ENCODE measurements around the gene SLC32A1.

The SLC32A1 gene

DNA sequence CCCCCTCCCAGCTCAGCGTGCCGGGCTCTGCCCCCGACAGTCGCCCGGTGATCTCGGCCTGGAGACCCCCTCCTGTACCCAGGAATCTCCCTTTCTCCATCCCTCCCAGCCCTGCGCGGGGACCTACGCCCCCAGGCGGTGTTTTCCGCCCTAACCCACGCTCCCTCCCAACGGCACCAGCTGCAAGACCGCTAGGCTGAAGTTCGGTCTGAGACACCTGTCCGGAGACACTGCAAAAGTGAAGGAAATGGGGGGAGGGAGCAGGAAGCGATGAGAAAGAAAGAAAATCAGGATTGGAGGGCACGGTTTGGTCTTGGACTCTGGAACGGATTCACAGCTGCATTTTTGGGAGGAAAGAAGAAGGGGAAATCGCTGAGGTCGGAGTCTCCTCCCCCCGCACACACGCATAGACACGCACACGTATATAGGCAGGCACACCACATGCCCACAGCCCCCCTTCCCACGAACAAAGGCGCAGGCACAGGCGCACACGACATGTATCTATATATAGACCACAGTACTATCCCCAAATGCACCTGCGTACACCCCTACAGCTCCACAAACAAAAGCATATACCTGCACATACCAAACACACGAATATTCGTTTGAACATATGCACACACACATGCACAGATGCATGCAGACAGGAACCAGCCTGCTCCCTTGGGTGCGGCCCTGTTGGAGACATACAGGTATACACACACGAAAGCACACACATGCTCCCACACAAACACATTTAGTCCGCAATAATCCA, 1.0 kb downstream of the SLC32A1 start:
- H3K4me1 ChIP-seq (ENCODE audit: control insufficient read depth, insufficient read depth, low read length): peaks cover 20% of the 10 kb centered on the region
- WGBS (ENCODE audit: insufficient coverage, insufficient read length): no CpG with 5 or more reads among the region's 35 CpGs
- no peak overlapping the region for H3K27ac ChIP-seq (ENCODE audit: low read length)
- peaks cover 95% of the 10 kb centered on the region for H3K27me3 ChIP-seq (ENCODE audit: control insufficient read depth, insufficient read depth, low read length)
- no peaks in the 10 kb centered on the region for H3K9me3 ChIP-seq (ENCODE audit: control insufficient read depth, insufficient read depth, low read length)
- no peak overlapping the region; the same call in 1 of the 2 replicates for H3K4me3 ChIP-seq (ENCODE audit: low read length)
- no peak for DNase-seq (ENCODE audit: low read depth, low spot score)
- H3K36me3 ChIP-seq (ENCODE audit: control insufficient read depth, insufficient read depth, low read length): no peaks in the 10 kb centered on the region

DNA sequence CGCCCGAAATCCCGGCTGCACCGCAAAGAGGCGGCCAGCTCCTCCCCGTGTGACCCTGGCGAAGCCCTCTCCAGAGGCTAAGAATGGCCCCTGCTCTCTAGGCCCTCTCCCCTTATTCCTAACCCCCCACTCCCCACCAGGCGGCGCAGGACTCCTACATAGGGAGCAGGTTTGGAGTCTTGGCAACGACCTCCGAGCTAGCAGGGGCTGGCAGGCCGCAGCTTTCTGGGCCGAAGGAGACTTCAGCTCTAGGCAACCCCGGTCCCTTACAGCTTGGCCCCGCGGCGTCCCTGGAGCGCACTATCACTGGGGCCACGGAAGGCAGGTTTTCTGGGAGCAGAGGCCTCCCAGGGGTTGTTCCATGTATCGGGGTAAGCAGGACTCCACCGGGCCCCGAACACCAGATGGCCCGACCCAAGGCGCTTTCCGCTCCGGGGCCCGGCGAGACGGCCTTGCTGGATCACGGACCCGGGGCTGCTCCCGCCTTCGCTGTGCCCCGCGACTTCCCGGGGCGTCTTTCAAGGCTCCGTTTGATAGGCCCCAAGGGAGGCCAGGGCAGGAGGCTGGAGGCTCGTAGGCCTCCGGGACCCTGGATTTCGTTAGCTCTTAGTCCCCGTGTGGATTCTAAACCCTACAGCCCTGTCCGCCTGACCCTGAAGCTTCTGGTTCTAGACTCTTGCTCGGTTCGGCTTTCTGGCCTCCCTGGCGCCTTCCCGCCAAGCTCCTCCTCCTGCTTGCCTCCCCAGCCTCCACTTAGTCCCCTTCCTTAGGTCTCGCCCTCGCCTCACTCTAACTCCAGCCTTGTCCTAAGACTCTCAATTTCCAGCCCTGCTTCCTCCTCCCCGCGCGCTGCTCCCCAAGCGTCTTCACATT, 1.9 kb downstream of the SLC32A1 start:
- Histone ChIP-seq H3K36me3 (ENCODE audit: control insufficient read depth, insufficient read depth, low read length) (no peaks in the 10 kb centered on the region), H3K9me3 (ENCODE audit: control insufficient read depth, insufficient read depth, low read length) (no peaks in the 10 kb centered on the region), H3K4me1 (ENCODE audit: control insufficient read depth, insufficient read depth, low read length) (peaks cover 20% of the 10 kb centered on the region), H3K27ac (ENCODE audit: low read length) (no peak overlapping the region), H3K27me3 (ENCODE audit: control insufficient read depth, insufficient read depth, low read length) (peaks cover 92% of the 10 kb centered on the region), H3K4me3 (ENCODE audit: low read length) (no peak overlapping the region)
- no peak for DNase-seq (ENCODE audit: low read depth, low spot score)
- no CpG with 5 or more reads among the region's 53 CpGs for WGBS (ENCODE audit: insufficient coverage, insufficient read length)

DNA sequence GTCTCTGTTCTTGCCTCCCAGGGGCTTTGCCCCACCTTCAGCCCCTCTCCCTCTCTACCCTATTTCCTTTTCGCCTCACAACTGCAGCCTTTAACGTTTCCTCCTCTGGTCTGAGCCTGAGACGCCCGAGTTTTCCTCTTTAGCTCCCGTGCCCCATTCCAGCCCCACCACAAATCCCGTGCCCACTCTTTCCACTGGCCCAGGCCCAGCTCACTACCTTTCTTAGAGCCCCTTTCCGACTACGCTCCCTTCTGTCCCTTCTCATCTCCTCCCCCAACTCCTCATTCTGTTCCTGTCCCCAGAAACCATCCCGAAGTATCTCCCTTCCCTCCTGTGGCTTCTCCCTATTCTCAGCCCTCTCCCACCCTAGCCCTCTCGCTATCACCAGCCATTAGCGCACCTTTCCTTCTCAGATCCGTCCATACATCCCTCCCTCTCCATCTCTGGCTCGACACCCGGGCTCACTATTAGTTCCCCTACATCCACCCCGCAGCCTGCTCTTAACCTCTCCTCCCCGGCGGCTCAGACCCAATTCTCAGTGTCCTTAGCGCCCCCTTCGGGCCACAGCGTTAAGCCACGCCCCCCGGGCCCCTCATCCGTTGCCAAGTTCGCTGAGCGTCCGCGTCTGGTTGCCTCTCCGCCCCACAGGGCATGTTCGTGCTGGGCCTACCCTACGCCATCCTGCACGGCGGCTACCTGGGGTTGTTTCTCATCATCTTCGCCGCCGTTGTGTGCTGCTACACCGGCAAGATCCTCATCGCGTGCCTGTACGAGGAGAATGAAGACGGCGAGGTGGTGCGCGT, 2.7 kb downstream of the SLC32A1 start:
- WGBS (ENCODE audit: insufficient coverage, insufficient read length): no CpG with 5 or more reads among the region's 43 CpGs

DNA sequence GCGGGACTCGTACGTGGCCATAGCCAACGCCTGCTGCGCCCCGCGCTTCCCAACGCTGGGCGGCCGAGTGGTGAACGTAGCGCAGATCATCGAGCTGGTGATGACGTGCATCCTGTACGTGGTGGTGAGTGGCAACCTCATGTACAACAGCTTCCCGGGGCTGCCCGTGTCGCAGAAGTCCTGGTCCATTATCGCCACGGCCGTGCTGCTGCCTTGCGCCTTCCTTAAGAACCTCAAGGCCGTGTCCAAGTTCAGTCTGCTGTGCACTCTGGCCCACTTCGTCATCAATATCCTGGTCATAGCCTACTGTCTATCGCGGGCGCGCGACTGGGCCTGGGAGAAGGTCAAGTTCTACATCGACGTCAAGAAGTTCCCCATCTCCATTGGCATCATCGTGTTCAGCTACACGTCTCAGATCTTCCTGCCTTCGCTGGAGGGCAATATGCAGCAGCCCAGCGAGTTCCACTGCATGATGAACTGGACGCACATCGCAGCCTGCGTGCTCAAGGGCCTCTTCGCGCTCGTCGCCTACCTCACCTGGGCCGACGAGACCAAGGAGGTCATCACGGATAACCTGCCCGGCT, 3.4 kb downstream of the SLC32A1 start:
- no CpG with 5 or more reads among the region's 46 CpGs for WGBS (ENCODE audit: insufficient coverage, insufficient read length)
- H3K4me1 ChIP-seq (ENCODE audit: control insufficient read depth, insufficient read depth, low read length): peaks cover 20% of the 10 kb centered on the region
- H3K27me3 ChIP-seq (ENCODE audit: control insufficient read depth, insufficient read depth, low read length): peaks cover 78% of the 10 kb centered on the region

More for the DNA sequence above, 2.7 kb downstream of the SLC32A1 start:
- Histone ChIP-seq H3K27ac (ENCODE audit: low read length) (no peak overlapping the region), H3K9me3 (ENCODE audit: control insufficient read depth, insufficient read depth, low read length) (no peaks in the 10 kb centered on the region), H3K27me3 (ENCODE audit: control insufficient read depth, insufficient read depth, low read length) (peaks cover 85% of the 10 kb centered on the region), H3K4me1 (ENCODE audit: control insufficient read depth, insufficient read depth, low read length) (peaks cover 20% of the 10 kb centered on the region), H3K36me3 (ENCODE audit: control insufficient read depth, insufficient read depth, low read length) (no peaks in the 10 kb centered on the region), H3K4me3 (ENCODE audit: low read length) (peak overlapping the region; percentile 35; the same call in 1 of the 2 replicates)
- DNase-seq (ENCODE audit: low read depth, low spot score): peak; percentile 82

DNA sequence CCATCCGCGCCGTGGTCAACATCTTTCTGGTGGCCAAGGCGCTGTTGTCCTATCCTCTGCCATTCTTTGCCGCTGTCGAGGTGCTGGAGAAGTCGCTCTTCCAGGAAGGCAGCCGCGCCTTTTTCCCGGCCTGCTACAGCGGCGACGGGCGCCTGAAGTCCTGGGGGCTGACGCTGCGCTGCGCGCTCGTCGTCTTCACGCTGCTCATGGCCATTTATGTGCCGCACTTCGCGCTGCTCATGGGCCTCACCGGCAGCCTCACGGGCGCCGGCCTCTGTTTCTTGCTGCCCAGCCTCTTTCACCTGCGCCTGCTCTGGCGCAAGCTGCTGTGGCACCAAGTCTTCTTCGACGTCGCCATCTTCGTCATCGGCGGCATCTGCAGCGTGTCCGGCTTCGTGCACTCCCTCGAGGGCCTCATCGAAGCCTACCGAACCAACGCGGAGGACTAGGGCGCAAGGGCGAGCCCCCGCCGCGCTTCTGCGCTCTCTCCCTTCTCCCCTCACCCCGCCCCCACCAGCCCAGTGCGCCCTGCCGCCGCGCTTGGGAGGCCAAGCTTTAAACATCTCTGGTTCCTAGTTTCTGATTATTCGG, 4.0 kb downstream of the SLC32A1 start:
- Histone ChIP-seq H3K4me3 (ENCODE audit: low read length) (peak overlapping the region; percentile 35; the same call in 1 of the 2 replicates), H3K4me1 (ENCODE audit: control insufficient read depth, insufficient read depth, low read length) (peaks cover 18% of the 10 kb centered on the region), H3K36me3 (ENCODE audit: control insufficient read depth, insufficient read depth, low read length) (no peaks in the 10 kb centered on the region), H3K27ac (ENCODE audit: low read length) (no peak overlapping the region), H3K9me3 (ENCODE audit: control insufficient read depth, insufficient read depth, low read length) (no peaks in the 10 kb centered on the region), H3K27me3 (ENCODE audit: control insufficient read depth, insufficient read depth, low read length) (peaks cover 72% of the 10 kb centered on the region)
- DNase-seq (ENCODE audit: low read depth, low spot score): no peak
- WGBS (ENCODE audit: insufficient coverage, insufficient read length): no CpG with 5 or more reads among the region's 56 CpGs

More for the DNA sequence above, 3.4 kb downstream of the SLC32A1 start:
- DNase-seq (ENCODE audit: low read depth, low spot score): no peak
- Histone ChIP-seq H3K36me3 (ENCODE audit: control insufficient read depth, insufficient read depth, low read length) (no peaks in the 10 kb centered on the region), H3K27ac (ENCODE audit: low read length) (no peak overlapping the region), H3K9me3 (ENCODE audit: control insufficient read depth, insufficient read depth, low read length) (no peaks in the 10 kb centered on the region), H3K4me3 (ENCODE audit: low read length) (peak overlapping the region; percentile 35; the same call in 1 of the 2 replicates)

DNA sequence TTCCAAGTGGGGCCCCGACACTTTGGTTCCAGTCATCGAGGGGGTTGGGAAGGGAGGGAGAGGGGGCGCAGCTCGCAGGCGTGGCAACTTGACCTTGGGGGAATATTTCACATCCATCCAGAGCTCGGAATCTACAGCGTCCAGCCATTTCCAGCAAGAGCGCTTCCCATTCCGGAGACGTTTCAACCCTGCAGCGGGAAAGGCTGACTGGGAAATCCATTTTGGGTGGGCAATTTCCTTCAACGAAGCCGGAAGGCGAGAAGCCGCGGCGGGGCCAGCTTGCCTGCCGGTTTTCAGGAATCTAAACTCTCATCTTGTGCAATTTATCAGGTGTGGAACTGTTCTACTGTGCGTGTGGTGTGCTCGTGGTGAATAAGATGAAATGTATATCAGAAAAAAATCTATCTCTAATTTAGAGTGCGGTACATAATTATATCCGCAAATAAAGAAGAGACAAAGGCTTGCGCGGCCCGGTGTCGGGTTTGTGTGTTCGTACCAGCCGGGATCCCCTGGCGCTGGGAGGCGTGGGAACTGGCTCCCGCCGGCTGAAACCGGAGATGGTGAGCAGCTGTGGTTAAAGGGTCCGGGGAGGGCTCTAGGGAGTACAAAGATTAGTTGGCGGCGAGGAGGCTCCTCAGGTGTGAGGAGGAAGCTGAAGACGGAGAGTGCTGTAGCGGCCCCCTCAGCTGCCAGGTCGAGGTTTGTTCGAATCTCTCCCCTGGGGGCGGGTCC, 4.8 kb downstream of the SLC32A1 start:
- Histone ChIP-seq H3K27ac (ENCODE audit: low read length) (no peak overlapping the region), H3K27me3 (ENCODE audit: control insufficient read depth, insufficient read depth, low read length) (peaks cover 64% of the 10 kb centered on the region), H3K4me1 (ENCODE audit: control insufficient read depth, insufficient read depth, low read length) (peaks cover 18% of the 10 kb centered on the region), H3K36me3 (ENCODE audit: control insufficient read depth, insufficient read depth, low read length) (no peaks in the 10 kb centered on the region), H3K4me3 (ENCODE audit: low read length) (no peak overlapping the region; the same call in 1 of the 2 replicates), H3K9me3 (ENCODE audit: control insufficient read depth, insufficient read depth, low read length) (no peaks in the 10 kb centered on the region)
- no peak for DNase-seq (ENCODE audit: low read depth, low spot score)
- WGBS (ENCODE audit: insufficient coverage, insufficient read length): no CpG with 5 or more reads among the region's 41 CpGs

DNA sequence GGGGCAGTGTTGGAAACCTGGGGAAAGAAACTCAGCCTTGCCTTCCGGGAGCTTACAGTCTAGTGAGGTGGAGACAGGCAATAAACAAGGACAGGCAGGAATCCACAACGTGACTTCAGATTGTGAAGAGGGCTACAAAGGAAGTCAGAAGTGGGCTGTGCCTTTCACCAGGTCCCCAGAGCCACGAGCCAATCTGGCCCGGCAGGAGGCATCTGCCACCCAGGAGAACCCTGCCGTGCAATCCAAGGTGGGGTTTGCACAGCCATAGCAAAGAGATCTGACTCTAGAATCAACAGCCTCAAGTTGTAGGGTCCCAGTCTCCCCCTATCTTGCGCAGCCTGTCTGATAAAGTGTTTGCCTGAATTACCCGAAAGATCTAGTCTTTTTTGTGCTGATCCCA, 5.5 kb downstream of the SLC32A1 start:
- H3K9me3 ChIP-seq (ENCODE audit: control insufficient read depth, insufficient read depth, low read length): no peaks in the 10 kb centered on the region
- H3K27me3 ChIP-seq (ENCODE audit: control insufficient read depth, insufficient read depth, low read length): peaks cover 59% of the 10 kb centered on the region
- H3K4me1 ChIP-seq (ENCODE audit: control insufficient read depth, insufficient read depth, low read length): peaks cover 18% of the 10 kb centered on the region
- no peak overlapping the region for H3K4me3 ChIP-seq (ENCODE audit: low read length)
- no peak for DNase-seq (ENCODE audit: low read depth, low spot score)
- WGBS (ENCODE audit: insufficient coverage, insufficient read length): no CpG with 5 or more reads among the region's 7 CpGs
- no peaks in the 10 kb centered on the region for H3K36me3 ChIP-seq (ENCODE audit: control insufficient read depth, insufficient read depth, low read length)
- no peak overlapping the region for H3K27ac ChIP-seq (ENCODE audit: low read length)

DNA sequence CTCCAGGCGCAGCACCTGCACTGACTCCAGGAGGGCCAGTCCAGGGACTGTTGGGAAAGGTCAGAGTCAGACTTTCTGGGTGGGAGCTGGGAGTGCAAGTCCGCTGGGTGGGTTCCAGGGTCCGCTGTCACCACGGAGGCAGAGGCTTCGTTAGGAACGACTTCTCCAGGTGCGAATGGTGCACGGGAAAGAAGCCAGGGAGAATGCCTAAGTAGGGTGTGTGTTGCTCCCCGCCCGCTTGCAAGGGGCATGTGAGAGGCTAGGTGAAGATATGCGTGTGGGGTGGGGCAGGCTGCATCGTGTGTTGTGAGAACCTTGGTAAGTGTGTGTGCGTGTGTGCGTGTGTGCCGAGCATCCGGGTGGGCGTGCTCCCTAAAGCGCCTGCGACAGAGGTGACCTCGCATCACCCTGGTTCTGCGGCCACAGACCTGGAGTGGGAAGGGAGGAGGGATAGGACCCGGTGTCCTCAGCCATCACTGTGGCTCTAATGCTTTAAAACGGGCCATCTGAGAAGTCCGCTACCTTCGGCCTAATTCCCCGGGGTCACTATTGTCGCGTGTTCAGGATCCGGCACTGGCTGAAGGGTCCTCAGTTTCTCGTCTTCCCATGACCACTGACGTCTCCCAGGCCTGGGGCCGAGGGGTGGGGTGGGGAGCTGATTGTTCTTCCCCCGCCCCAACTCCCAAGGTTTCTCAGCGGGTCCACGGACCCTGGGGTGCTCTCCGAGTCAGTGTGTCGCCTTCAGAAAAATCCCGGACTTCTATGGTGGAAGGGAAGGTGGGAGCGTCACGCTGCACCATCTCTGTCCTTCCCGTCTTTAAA, 6.1 kb downstream of the SLC32A1 start:
- peaks cover 53% of the 10 kb centered on the region for H3K27me3 ChIP-seq (ENCODE audit: control insufficient read depth, insufficient read depth, low read length)
- H3K9me3 ChIP-seq (ENCODE audit: control insufficient read depth, insufficient read depth, low read length): no peaks in the 10 kb centered on the region
- no CpG with 5 or more reads among the region's 41 CpGs for WGBS (ENCODE audit: insufficient coverage, insufficient read length)
- no peak overlapping the region for H3K27ac ChIP-seq (ENCODE audit: low read length)
- peak overlapping the region; percentile 0; the same call in 1 of the 2 replicates for H3K4me3 ChIP-seq (ENCODE audit: low read length)
- DNase-seq (ENCODE audit: low read depth, low spot score): no peak
- no peaks in the 10 kb centered on the region for H3K36me3 ChIP-seq (ENCODE audit: control insufficient read depth, insufficient read depth, low read length)
- peaks cover 17% of the 10 kb centered on the region for H3K4me1 ChIP-seq (ENCODE audit: control insufficient read depth, insufficient read depth, low read length)

Measured in iPS DF 6.9 (cell line).